K562 (cell line): ENCODE measurements around the gene RYR3.

Source experiments
- BRCA1 ChIP-seq, 2 experiments: fragments of 450-650 bp in 1 of 2; sonication (generic) in 1 of 2; formaldehyde crosslinking in 1 of 2; IDR thresholded peaks; 2 replicates each; pipeline versions ENCODE4 v1.5.0 to v1.6.1; 2017 to 2020; ENCODE audit warnings: mild to moderate bottlenecking in 1 of 2, missing genetic modification reagents in 1 of 2
- CAMTA2 ChIP-seq: fragments of 250-450 bp; sonication (Bioruptor Pico); conservative IDR thresholded peaks from 2 replicates; pipeline ENCODE4 v1.5.1; 2022
- CTCF ChIP-seq, 3 experiments: IDR thresholded peaks in 2 of 3; conservative IDR thresholded peaks in 1 of 3; 2 replicates each; pipeline ENCODE4 v1.5.1; 2011 to 2012; ENCODE audit warnings: low read length in 3 of 3, mild to moderate bottlenecking in 3 of 3, control low read depth in 2 of 3, improper control_type of control experiment in 1 of 3, inconsistent platforms in 1 of 3, low read depth in 1 of 3, mixed read lengths in 1 of 3, moderate library complexity in 1 of 3; ENCODE audit not compliant: insufficient read depth in 2 of 3
- MEIS2 ChIP-seq: fragments of 450-650 bp; IDR thresholded peaks from 2 replicates; pipeline ENCODE4 v1.6.1; 2014; ENCODE audit warnings: mild to moderate bottlenecking; ENCODE audit not compliant: partially characterized antibody
- SRSF3 ChIP-seq: fragments of 200-400 bp; formaldehyde crosslinking; IDR thresholded peaks from 2 replicates; pipeline ENCODE4 v1.6.1; 2016; ENCODE audit warnings: mild to moderate bottlenecking, low read length, moderate library complexity; ENCODE audit not compliant: insufficient read depth
- ZBTB43 ChIP-seq: sonication (generic); formaldehyde crosslinking; IDR thresholded peaks from 2 replicates; pipeline ENCODE4 v1.8.0; 2023; ENCODE audit warnings: mild to moderate bottlenecking, missing genetic modification reagents
- ZNF124 ChIP-seq: sonication (generic); formaldehyde crosslinking; IDR thresholded peaks from 2 replicates; pipeline ENCODE4 v1.8.1; 2022; ENCODE audit warnings: missing genetic modification reagents
- ZNF143 ChIP-seq: sonication (generic); formaldehyde crosslinking; IDR thresholded peaks from 2 replicates; pipeline ENCODE4 v1.9.0; 2022; ENCODE audit warnings: mild to moderate bottlenecking, missing genetic modification reagents
- ZNF583 ChIP-seq: fragments of 250-450 bp; sonication (Bioruptor Pico); IDR thresholded peaks from 2 replicates; pipeline ENCODE4 v1.4.0; 2020
- TF ChIP-seq, protein P1 (sequence below): fragments of 450-650 bp; formaldehyde crosslinking; IDR thresholded peaks from 2 replicates; pipeline ENCODE4 v1.4.0; 2022; ENCODE audit warnings: mild to moderate bottlenecking, moderate library complexity
- TF ChIP-seq, protein P2 (sequence below): fragments of 450-650 bp; conservative IDR thresholded peaks from 2 replicates; pipeline ENCODE4 v1.6.1; 2016; ENCODE audit warnings: missing genetic modification characterization, low read depth, mild to moderate bottlenecking, missing compliant biosample characterization, moderate library complexity
- TF ChIP-seq, protein P3 (sequence below): fragments of 250-450 bp; sonication (Bioruptor Pico); IDR thresholded peaks from 2 replicates; pipeline ENCODE4 v1.4.0; 2020; ENCODE audit warnings: mild to moderate bottlenecking, moderate library complexity, borderline replicate concordance
- TF ChIP-seq, protein P4 (sequence below): fragments of 450-650 bp; IDR thresholded peaks from 2 replicates; pipeline ENCODE4 v1.6.1; 2016; ENCODE audit warnings: mild to moderate bottlenecking
- TF ChIP-seq, protein P5 (sequence below): sonication (generic); formaldehyde crosslinking; IDR thresholded peaks from 2 replicates; pipeline ENCODE4 v1.8.0; 2022; ENCODE audit warnings: missing genetic modification reagents, mild to moderate bottlenecking, moderate library complexity, borderline replicate concordance

DNA sequence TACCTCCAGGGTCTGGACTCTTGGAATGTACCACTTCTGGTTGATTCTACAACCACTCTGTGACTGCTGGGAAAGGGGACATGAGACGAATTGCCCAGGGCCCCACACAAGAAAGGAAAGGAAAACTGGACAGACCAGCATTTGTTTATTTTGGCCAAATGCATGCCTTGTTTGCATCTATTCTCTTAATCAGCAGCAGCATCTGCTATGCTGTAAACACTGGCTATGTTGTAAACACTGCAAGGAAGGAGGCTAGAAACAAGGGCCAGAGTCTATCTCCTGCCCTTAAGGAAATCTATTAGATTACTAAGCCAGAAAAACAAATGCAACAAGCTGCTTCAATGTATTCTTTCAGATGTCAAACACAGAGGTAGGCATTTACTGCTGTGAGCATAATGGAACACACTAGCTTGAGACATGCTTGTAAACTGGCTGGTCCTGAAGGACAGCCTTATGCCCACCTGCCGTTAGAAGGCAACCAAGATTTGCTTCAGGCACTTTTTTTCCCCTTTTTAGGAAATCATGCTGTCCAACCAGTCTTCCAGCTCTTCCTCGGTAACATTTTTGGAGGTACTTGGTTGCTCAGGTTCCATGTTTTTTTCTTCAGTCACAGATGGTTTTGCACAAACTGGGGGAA lies 555.5 kb downstream of the RYR3 start:
- TF ChIP-seq, protein P1, sequence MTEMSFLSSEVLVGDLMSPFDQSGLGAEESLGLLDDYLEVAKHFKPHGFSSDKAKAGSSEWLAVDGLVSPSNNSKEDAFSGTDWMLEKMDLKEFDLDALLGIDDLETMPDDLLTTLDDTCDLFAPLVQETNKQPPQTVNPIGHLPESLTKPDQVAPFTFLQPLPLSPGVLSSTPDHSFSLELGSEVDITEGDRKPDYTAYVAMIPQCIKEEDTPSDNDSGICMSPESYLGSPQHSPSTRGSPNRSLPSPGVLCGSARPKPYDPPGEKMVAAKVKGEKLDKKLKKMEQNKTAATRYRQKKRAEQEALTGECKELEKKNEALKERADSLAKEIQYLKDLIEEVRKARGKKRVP, result no peak
- TF ChIP-seq, protein P2, sequence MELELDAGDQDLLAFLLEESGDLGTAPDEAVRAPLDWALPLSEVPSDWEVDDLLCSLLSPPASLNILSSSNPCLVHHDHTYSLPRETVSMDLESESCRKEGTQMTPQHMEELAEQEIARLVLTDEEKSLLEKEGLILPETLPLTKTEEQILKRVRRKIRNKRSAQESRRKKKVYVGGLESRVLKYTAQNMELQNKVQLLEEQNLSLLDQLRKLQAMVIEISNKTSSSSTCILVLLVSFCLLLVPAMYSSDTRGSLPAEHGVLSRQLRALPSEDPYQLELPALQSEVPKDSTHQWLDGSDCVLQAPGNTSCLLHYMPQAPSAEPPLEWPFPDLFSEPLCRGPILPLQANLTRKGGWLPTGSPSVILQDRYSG, result no peak
- TF ChIP-seq BRCA1 (IDR thresholded peaks at IDR 0.05), result no peak
- no peak for TF ChIP-seq BRCA1 (CRISPR knock-in tag; IDR thresholded peaks at IDR 0.05)
- no peak for TF ChIP-seq ZBTB43
- TF ChIP-seq, protein P3, sequence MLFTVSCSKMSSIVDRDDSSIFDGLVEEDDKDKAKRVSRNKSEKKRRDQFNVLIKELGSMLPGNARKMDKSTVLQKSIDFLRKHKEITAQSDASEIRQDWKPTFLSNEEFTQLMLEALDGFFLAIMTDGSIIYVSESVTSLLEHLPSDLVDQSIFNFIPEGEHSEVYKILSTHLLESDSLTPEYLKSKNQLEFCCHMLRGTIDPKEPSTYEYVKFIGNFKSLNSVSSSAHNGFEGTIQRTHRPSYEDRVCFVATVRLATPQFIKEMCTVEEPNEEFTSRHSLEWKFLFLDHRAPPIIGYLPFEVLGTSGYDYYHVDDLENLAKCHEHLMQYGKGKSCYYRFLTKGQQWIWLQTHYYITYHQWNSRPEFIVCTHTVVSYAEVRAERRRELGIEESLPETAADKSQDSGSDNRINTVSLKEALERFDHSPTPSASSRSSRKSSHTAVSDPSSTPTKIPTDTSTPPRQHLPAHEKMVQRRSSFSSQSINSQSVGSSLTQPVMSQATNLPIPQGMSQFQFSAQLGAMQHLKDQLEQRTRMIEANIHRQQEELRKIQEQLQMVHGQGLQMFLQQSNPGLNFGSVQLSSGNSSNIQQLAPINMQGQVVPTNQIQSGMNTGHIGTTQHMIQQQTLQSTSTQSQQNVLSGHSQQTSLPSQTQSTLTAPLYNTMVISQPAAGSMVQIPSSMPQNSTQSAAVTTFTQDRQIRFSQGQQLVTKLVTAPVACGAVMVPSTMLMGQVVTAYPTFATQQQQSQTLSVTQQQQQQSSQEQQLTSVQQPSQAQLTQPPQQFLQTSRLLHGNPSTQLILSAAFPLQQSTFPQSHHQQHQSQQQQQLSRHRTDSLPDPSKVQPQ (CRISPR knock-in tag), result no peak
- TF ChIP-seq MEIS2, result no peak
- TF ChIP-seq ZNF143, result no peak
- no peak for TF ChIP-seq ZNF124 (CRISPR knock-in tag)
- TF ChIP-seq CAMTA2 (CRISPR knock-in tag), result no peak
- TF ChIP-seq ZNF583 (CRISPR knock-in tag), result no peak
- TF ChIP-seq, protein P4, sequence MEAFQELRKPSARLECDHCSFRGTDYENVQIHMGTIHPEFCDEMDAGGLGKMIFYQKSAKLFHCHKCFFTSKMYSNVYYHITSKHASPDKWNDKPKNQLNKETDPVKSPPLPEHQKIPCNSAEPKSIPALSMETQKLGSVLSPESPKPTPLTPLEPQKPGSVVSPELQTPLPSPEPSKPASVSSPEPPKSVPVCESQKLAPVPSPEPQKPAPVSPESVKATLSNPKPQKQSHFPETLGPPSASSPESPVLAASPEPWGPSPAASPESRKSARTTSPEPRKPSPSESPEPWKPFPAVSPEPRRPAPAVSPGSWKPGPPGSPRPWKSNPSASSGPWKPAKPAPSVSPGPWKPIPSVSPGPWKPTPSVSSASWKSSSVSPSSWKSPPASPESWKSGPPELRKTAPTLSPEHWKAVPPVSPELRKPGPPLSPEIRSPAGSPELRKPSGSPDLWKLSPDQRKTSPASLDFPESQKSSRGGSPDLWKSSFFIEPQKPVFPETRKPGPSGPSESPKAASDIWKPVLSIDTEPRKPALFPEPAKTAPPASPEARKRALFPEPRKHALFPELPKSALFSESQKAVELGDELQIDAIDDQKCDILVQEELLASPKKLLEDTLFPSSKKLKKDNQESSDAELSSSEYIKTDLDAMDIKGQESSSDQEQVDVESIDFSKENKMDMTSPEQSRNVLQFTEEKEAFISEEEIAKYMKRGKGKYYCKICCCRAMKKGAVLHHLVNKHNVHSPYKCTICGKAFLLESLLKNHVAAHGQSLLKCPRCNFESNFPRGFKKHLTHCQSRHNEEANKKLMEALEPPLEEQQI, result no peak
- TF ChIP-seq, protein P5, sequence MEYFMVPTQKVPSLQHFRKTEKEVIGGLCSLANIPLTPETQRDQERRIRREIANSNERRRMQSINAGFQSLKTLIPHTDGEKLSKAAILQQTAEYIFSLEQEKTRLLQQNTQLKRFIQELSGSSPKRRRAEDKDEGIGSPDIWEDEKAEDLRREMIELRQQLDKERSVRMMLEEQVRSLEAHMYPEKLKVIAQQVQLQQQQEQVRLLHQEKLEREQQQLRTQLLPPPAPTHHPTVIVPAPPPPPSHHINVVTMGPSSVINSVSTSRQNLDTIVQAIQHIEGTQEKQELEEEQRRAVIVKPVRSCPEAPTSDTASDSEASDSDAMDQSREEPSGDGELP (CRISPR knock-in tag), result no peak
- TF ChIP-seq SRSF3, result no peak
- no peak for TF ChIP-seq CTCF (IDR thresholded peaks at IDR 0.05 in 2 of 3, conservative IDR thresholded peaks at IDR 0.05 in 1 of 3; ENCODE audit: insufficient read depth in 2 of 3, low read depth in 1 of 3, low read length in 3 of 3)
